ENCODE data around the gene PCGF5. TPM values are rescaled to one million over a fixed set of nuclear protein-coding genes. Genes with fewer than 3 reads are reported as not detected.

PCGF5 gene
- total RNA-seq, 2 donors from 2014 or later = 65.5 to 65.6 TPM

- DNase-seq (no peak), ATAC-seq (peak; percentile 51)
- intact Hi-C loops (cut with DNase I, micrococcal nuclease) = no loop called here
These were observed 13.5 kb upstream of the PCGF5 start for GRCh38 chr10:91206837-91207474.

DNA sequence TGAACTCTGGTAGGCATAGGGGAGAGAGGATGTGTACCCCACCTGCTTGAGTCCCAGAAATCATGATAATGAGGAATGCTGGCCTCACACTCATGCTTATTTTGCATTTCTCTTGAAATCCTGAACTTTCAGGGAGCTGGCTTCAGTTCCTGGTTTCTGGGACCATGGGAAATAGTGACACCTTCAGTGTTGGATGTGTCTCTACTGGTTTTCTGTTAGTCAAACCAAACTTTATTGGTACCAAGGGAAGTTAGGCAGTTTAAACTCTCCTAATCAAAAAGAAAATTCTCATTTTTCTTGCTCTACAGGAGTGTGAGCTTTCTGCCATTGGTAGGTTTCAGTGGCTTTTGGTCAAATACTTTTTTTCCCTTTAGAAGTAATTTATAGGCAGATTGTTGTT, 11.8 kb upstream of the PCGF5 start:
- intact Hi-C loops (cut with DNase I, micrococcal nuclease) = no loop called here
- DNase-seq (no peak), ATAC-seq (no peak)

- no peak for DNase-seq
These were observed 10.4 kb upstream of the PCGF5 start for GRCh38 chr10:91210014-91210413.

DNA sequence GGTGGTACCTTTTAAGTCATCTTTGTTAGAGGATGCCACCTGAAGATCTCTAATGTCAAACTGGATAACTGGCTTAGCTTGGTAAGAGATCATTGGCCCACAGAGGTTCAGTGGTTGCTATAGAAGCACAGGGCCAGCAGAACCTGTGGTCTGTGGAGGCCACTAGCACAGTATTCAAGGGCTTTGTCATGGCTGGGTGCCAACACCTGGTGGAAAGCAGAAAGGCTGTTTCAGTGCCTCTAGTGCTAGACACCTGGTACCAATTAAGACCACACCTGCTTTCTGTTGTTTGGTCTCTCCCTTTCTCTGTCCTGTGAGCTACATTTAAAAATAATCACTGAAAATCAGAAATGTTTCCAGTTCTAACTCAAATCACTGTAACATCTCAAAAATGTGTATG, 10.0 kb upstream of the PCGF5 start:
- DNase-seq (peak; percentile 83 to 85), ATAC-seq (peak; percentile 85)
- intact Hi-C loops (cut with DNase I, micrococcal nuclease) = no loop called here

More at GRCh38 chr10:91210014-91210413, 10.4 kb upstream of the PCGF5 start:
- intact Hi-C loops (cut with DNase I, micrococcal nuclease) = no loop called here
- ATAC-seq = peak; percentile 80

DNA sequence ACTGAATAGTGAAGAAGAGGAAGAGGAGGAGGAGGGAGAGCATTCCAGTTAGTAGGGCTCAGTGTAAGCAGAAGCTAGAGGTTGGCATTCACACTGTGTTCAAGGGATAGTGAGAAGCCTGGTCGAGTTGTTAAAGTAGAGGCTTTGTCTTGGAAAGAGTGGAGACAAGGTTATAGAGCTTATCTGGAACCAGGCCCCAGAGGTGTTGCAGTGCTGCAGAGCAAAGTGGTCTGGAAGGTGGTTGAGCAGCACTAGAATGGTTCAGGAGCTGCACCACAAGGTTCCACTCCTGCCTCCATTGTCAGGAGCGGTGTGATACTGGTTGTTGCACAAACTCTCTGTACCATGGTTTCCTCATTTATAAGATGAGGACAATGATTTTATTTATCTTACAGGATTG, 8.8 kb upstream of the PCGF5 start:
- DNase-seq (no peak), ATAC-seq (no peak)
- intact Hi-C loops (cut with DNase I, micrococcal nuclease) = no loop called here

DNA sequence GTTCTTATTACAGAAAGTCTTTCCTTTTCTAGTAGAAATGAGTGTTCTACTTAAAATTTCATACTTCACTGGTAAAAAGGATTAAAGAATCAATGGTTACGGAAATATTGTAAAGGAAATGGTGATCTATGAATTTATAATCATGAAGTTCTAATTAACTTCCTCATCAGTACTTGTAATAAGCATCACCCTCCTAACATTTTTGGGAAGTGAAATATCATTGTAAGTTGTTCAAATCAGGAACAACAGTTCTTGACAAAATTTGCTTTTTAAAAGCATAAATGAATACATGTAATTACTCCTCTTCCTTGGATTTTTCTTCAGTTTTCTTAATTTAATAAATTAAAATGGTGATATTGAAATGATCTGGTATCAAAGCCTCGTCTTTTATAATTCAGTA, 5.6 kb upstream of the PCGF5 start:
- DNase-seq (no peak), ATAC-seq (no peak)
- intact Hi-C loops (cut with DNase I, micrococcal nuclease) = no loop called here

GRCh38 chr10:91215384-91215783, 5.1 kb upstream of the PCGF5 start:
- ATAC-seq (no peak), DNase-seq (no peak)
- intact Hi-C loops (cut with DNase I, micrococcal nuclease) = no loop called here

- DNase-seq = no peak
- ATAC-seq = peak; percentile 17
- intact Hi-C loops (cut with DNase I, micrococcal nuclease) = no loop called here
These were observed 881 bp upstream of the PCGF5 start for GRCh38 chr10:91219371-91220193.

- DNase-seq = peak; percentile 36 to 58
- peak; percentile 44 for ATAC-seq
- intact Hi-C loops (cut with DNase I, micrococcal nuclease) = no loop called here
These were observed 652 bp downstream of the PCGF5 start for GRCh38 chr10:91220954-91221675.

- DNase-seq (no peak), ATAC-seq (peak; percentile 69)
- intact Hi-C loops (cut with DNase I, micrococcal nuclease) = no loop called here
These were observed 5.6 kb downstream of the PCGF5 start for GRCh38 chr10:91226093-91226492.

DNA sequence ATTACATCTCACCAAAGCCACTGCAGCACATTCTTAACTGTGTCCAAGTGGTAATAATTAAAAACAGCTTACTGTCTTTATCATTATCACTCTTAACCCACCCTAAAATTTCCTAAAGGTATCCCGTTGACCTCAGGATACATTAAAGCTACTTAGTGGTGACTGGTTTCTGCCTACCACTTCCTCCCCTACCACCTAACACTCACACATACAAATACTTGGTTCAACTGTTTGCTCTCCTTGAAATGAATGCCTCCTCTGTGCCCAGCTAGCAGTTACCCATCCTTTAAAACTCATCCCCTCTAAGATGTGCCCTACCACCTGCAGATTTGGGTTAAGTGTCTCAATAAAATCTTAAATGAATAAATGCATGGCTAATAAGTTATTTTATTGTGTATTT, 7.1 kb downstream of the PCGF5 start:
- DNase-seq (no peak), ATAC-seq (no peak)
- intact Hi-C loops (cut with DNase I, micrococcal nuclease) = no loop called here

GRCh38 chr10:91229683-91230082, 9.2 kb downstream of the PCGF5 start:
- DNase-seq = no peak
- intact Hi-C loops (cut with DNase I, micrococcal nuclease) = no loop called here
- no peak for ATAC-seq

- intact Hi-C loops (cut with DNase I, micrococcal nuclease) = no loop called here
- no peak for ATAC-seq
These were observed 17.7 kb downstream of the PCGF5 start for GRCh38 chr10:91238191-91238590.

GRCh38 chr10:91239789-91240188, 19.3 kb downstream of the PCGF5 start:
- ATAC-seq (peak; percentile 51), DNase-seq (no peak)
- intact Hi-C loops (cut with DNase I, micrococcal nuclease) = no loop called here

More at GRCh38 chr10:91238191-91238590, 17.7 kb downstream of the PCGF5 start:
- DNase-seq = no peak

GRCh38 chr10:91242940-91243339, 22.5 kb downstream of the PCGF5 start:
- DNase-seq = no peak
- no peak for ATAC-seq
- intact Hi-C loops (cut with DNase I, micrococcal nuclease) = no loop called here

GRCh38 chr10:91247360-91248111, 27.1 kb downstream of the PCGF5 start:
- intact Hi-C loops (cut with DNase I, micrococcal nuclease) = no loop called here
- no peak for DNase-seq
- no peak for ATAC-seq

- DNase-seq (no peak), ATAC-seq (no peak)
- intact Hi-C loops (cut with DNase I, micrococcal nuclease) = loop anchor here in 1 of 2 donors (2.0 to 5.0 kb wide), 2 partner anchors 243 to 337 kb away; no protein-coding TSS in a partner anchor
These were observed 29.2 kb downstream of the PCGF5 start for GRCh38 chr10:91249700-91250099.

DNA sequence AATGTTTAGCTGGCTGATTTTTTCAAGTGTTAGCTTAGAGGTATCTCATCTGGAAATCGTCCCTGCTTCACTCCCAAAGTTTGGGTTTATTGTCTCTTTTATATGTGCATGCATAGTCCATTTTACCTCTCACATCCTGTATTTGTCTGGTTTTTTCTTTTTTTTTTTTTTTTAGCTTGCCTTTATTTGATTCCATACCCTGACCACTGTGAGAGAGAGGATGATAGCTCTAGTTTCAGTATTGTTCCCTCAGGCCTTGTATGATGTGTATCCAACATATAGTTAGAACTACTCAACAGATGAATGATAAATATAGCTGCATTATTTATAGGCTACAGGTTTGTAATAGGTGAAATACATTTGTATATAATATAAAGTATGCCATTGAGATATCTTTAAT, 29.9 kb downstream of the PCGF5 start:
- intact Hi-C loops (cut with DNase I, micrococcal nuclease) = loop anchor here in 1 of 2 donors (2.0 to 5.0 kb wide), 2 partner anchors 244 to 338 kb away; no protein-coding TSS in a partner anchor
- DNase-seq = no peak
- no peak for ATAC-seq
